Activated CD4-positive, alpha-beta T cell treated with anti-CD3 and anti-CD28 coated beads for 1 hour (primary cell): ENCODE results near the gene FOS.
A peak's percentile ranks its signal among the peaks of the same experiment; 100 is the strongest.
"Not testable (repeated sequence)": the region's sequence is repeated elsewhere in the genome, so short reads cannot be mapped to it uniquely, and the experiment has no call there.

ENCODE experiments used
- DNase-seq: peaks from one replicate; pipeline ENCODE4 v3.0.0-alpha.2; 2020

FOS gene

DNA sequence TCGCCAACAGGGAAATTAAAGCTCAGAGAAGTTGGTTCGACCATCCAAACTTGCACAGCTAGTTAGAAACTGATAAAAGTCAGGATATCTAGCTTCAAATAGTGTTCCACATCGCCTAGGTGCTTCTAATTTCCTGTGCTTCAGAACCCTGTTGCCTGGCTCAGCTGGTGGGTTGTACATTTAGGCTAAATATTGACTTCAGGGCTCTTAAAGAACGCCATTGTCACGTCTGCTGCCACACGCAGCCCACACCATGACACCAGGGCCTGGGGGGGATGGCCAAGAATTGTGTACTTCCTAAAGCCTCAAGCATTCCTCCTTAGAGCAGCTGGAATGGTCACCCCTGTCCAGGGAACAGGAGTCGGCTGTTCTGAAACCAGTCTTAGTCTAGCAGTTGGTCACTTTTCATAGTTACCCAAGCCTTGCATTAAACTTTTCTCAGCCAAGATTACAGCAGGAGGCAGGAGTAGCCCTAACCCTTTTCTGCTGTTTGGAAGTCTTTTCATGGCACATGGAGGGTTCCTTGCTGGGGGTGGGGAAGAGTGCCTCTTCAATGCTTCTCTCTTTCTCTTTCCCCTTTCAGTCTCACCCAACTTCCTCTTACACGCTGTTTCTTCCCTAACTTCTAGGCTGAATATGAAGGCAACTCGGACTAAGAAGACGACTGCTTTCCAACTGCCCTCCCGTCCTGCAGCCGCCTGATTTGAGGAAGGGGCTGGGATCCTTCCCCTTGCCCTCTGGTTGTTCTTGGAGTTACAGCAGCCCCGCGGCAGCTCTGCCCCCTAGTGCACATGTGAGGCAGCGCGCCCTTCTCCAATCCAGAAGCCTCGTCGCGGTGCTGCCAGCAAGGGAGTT lies 17.1 kb downstream of the FOS start:
- DNase-seq = peak; percentile 65

DNA sequence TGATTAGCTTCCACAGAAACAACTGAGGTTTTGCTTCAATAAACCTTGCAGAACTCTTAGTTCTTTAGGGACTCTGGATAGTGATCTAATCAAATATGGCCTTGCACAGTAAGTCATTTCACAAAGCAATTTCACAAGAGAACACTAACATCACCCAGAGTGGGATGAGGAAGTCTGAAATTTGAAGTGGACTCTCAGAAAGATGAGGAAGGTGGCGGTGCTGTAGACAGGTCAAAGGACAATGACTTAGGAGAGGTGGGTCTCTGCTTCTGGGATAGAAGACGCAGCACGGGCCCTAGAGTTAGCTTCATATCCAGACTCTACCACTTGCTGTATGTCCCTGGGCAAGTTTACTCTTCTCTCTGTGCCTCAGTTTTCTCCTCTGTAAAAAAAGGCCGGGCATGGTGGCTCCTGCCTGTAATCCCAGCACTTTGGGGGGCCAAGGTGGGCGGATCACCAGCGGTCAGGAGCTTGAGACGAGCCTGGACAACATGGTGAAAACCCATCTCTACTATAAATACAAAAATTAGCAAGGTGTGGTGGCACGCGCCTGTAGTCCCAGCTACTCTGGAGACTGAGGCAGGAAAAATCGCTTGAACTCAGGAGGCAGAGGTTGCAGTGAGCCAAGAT lies 18.9 kb downstream of the FOS start:
- no peak for DNase-seq

DNA sequence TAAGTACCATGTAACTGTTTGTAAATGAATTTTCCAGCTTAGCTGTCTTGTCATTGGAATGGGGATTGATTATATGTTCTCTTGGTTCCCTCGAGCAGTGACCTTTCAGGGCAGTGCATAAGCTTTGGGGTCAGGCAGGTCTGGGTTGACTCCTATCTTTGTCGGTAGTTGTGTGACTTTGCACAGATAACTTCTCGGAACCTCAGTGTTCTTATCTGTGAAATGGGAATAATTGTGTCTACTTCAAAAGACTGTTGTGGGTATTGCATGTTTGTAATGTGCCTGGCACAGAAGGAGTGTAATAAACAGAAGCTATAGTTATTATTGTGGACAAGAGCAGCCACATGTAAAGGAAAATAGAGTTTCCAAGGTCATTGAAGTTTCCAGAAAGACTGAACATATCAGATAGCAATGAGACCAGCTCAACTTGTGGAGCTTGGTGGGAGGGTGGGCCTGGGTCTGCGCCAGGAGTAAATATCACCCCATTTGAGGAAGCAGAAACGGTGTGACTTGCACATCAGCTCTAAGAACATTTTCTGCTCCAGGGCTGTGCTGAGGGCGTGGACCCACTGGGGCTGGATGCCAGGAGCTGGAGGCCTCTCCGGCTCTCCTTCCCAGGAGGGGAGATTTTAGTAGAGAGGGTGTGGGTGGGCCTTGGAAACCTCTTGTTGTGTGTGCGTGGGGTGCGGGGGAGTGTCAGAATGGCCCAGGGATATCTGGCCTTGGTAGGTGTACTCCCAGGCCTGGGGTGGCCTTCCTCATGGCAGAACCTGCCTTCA lies 19.7 kb downstream of the FOS start:
- DNase-seq = no peak

DNA sequence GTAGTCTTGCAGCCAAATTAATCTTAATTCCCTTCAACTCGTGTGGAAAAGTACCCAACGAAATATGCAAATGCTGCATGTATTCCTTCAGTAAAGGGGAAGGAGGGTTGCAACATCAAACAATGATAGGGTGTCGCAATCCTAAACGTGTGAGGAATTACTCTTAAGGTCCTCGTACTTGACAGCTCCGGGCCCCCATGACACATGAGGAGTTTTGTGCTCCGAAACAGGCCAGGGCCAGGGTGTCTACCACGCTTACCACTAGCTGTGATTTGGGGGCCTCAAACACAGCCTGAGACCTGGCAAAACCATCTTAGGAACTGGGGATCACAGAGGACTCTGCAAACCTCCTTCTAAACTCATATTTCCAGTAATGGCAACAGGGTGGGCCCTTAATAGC lies 20.4 kb downstream of the FOS start:
- DNase-seq = no peak

DNA sequence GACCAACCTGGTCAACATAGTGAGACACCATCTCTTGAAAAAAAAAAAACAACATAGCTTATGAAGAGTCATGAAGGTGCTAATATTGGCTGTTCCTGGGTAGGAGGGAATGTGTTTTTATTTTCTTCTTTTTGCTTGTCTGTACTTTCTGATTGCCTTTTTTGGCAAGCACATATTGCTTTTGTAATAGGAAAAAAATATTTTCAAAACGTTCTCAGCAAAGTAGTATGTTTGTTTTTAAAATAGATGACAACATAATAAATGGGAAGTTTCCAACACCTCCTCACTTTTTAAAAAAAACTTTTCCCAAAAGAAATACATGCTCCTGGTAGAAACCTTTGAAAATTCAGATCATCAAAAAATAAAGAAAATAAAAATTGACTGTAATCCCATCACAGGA lies 20.9 kb downstream of the FOS start:
- no peak for DNase-seq

DNA sequence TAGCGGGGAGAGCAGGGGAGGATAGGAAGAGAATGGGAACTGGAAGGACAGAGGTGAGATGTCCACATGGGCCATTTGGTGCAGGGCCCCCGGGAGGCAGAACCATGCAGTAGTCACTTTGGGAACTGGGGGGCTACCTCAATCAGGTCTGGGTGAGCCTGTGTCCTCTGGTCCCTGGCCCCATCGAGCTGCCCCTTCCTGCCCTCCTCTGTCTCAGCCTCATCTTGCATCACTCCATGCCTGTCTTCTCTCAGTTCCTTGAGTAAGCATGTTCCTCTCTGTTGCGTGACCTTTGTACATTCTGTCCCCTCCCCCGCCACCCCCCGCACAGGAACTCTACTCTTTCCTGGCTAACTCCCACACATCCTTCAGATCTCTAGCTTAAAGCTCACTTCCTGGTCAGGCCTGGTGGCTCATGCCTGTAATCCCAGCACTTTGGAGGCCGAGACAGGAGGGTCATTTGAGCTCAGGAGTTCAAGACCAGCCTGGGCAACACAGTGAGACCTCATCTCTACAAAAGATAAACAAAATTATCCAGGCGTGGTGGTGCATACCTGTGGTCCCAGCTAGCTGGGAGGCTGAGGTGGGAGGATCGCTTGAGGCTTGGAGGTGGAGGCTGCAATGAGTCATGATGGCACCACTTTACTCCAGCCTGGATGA lies 23.2 kb downstream of the FOS start:
- no peak for DNase-seq

DNA sequence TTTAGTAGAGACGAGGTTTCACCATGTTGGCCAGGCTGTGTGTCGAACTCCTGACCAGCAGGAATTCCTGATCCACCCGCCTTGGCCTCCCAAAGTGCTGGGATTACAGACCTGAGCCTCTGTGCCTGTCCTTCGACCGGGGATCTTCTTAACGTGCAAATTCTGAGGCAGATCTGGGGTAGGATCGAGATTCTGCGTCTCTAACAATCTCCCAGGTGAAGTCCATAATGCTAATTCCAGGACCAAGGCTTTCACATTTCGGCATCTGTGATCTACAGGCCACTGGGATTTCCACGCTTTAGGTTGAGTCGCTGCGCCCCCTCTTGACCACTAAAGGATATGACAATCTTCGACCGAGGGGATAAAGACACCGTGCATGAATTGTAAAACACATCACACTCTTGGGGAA lies 24.8 kb downstream of the FOS start:
- peak; percentile 44 for DNase-seq

DNA sequence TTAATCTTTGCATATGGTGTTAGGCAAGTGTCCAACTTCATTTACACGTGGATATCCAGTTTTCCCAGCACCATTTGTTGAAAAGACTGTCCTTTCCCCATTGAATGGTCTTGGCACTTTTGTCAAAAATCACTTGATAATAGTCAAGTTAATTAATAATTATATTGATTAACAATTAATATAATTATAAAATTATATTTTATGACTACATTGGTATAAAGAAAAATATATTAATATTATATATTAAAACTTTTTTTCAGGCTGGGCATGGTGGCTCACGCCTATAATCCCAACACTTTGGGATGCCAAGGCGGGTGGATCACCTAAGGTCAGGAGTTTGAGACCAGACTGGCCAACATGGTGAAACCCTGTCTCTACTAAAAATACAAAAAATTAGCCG lies 27.8 kb downstream of the FOS start:
- DNase-seq = not testable (repeated sequence)

DNA sequence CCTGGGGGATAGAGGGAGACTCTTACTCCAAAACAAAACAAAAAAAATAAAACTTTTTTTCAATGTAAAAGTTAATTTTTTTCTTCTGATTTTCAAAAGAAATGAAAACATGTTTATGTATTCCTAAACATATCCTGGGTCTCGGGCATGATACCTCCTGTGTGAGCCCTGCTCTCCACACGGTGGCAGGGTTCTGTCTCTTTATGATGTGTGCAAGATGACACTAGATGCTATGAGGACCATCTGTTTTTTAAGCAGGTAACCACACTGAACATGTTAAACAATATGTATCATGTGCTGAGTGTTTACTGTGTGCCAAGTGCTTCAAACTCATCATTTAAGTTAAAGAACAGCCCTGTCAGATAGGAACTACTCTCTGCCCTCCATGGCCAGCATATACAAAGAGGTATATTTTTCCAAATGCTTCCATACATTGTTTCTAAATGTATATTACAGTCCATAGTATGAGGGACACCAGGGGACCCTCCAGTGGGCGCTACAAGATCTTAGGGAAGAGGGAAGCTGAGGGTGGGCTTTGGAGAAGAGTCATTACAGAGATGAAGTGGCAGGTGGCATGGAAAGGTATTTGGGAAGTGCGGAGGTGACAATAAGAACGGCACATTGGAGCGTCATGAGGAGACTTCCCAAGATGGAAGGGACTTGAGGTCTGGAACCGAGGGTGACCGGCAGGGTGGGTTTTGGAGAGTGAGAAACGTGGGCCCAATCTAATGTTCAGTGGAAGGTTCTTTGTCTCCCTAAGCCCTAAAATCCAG lies 28.5 kb downstream of the FOS start:
- DNase-seq = no peak

DNA sequence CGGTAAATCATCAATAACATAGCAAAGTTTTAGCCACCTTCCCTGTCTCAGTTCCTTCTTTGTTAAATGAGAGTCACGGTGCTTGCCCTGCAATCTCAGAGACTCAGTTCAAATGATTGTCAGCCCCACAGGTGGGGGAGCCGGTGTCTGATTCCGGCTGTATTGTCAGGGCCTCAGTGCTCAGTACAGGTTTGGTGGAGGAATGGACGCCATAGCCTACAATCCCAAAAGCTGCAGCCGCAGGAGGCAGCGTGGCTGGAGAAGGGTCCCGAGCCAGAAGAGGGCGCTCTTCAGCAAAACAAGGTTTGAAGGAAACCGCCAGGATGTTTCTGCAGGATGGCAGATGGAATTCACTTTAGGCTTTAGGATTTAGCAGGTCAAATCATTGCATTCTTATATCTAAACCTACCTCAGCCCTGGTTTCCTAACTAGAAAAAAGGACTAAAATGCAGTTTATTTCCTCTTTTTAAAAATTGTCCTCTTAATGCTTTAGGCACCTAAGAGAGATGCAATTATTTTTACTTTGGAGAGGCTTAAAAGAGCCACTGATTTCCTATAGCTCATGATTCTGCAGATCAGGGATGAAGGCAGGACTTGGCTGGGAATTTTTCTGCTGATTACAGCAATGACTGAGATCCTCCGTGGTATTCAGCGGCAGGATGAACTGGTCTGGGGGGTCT lies 29.2 kb downstream of the FOS start:
- peak; percentile 45 for DNase-seq

DNA sequence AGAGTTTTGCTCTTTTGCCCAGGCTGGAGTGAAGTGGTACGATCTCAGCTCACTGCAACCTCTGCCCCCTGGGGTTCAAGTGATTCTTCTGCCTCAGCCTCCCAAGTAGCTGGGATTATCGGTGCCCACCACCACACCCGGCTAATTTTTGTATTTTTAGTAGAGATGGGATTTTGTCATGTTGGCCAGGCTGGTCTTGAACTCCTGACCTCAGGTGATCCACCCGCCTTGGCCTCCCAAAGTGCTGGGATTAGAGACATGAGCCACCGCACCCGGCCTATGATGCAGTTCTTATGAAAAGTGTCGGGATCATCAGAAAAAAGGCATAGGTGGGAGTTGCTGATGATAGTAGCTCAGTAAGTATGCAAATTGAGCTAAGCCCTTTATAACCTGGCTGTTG lies 30.4 kb downstream of the FOS start:
- not testable (repeated sequence) for DNase-seq

DNA sequence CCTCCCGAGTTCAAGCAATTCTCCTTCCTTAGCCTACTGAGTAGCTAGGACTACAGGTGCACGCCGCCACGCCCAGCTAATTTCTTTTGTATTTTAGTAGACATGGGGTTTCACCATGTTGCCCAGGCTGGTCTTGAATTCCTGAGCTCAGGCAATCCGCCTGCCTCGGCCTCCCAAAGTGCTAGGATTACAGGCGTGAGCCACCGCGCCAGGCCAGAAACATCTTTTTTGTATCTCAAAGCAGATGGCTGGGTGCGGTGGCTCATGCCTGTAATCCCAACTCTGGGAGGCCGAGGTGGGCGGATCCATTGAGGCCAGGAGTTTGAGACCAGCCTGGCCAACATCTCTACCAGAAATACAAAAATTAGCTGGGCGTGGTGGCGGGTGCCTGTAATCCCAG lies 30.9 kb downstream of the FOS start:
- not testable (repeated sequence) for DNase-seq

DNA sequence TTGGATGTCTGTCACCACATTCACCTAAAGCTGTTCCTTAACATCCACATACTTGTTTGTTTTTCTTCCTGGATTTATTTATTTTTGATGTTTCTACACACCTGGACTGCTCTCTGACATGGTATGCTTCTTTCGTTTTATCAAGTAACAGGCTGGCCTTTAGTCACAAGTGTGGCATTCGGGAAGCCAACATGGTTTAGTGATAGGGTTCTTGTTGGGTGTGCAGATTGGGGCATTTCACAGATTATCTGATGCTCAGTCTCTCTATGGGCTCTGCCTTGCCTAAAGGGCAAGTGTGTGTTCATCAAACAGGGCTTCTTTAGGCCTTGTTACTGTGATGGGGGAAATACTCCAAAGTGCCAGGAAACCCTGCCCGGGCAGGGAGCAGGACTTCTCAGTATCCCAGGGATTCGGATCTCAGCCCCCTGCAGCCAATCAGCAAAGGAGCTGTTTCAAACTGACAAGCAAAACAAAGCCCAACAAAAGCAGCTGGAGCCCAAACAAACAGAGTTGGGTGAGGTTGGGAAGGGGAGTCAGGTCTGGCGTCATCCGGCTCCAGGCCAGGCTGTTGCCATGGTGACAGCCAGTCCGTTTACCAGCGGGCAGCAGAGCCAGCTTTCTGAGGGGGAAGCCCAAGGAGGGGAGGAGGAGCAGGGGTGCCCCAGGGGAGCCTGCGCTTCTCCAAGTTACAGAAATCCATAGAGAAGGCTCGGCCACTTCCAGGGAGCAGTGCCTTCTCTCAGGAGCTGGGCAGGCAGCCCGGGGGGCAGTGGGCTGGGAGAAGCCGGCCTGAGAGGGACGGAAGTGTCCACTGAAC lies 31.9 kb downstream of the FOS start:
- DNase-seq = no peak

DNA sequence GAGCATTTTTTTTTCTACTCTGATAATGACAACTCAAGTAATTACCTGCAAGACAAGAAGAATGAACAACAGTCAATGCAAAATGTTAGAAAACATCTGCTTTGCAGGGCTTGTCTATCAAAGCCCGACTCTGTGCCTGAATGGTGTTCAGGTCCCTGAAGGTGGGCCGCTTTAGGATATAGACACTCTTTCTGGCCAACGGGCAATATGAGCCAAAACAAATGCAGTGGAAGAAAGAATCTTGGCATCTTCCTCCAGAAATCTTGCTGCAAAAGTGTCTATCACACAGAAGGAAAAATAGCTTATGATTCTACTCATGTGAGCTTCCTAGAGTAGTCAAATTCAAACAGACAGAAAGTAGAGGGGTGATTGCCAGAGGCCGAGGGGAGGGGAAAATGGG lies 32.7 kb downstream of the FOS start:
- no peak for DNase-seq

DNA sequence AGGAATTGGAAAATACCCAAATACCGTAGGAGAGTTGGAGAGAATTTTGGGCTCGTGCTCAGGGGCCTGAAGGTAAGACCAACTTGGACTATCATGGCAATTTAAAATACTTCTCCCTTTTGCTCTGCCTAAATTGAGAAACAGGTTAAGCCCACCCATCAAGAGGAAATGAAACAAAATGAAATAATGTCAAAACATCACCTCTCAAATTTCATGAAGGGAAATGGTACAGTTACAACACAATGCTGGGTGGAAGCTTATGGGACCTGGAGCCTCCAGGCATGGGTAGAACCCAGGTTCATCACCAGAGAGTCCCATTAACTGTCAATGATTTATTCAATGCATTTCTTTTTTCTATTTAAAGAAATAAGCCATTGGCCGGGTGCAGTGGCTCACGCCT lies 33.7 kb downstream of the FOS start:
- no peak for DNase-seq

DNA sequence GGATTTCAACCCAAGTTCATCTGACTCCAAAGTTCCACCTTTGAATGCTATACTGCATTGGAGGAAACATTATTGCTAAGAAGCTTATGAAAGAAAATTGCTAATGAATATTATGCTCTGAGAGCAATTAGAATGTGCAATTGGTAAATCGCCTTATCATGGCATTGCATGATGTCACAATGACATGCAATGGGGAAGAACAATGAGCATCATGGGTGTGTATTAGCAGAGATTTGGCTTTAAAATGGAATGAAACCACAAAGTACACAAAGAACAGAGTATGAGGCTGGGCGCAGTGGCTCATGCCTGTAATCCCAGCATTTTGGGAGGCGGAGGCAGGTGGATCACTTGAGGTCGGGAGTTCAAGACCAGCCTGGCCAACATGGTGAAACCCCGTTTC lies 34.7 kb downstream of the FOS start:
- no peak for DNase-seq

DNA sequence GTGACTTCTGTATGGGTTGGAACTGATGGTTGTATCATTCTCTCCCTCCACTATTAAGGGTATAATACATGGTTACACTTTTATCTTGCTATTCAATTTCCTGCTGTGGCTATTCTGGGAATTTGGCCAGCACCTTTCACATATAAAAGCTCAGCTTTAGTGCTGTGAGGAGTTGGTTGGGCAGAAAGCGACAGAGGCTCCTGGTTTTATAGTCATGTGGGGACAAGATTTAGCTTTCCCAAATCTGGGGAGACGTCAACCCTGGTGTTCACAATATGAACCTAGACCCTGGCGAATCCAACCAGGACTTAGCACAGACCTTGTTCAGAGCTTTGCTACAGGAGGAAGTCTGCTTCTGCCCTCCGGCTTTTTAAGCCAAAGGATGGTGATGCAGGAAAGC lies 36.5 kb downstream of the FOS start:
- DNase-seq = no peak

DNA sequence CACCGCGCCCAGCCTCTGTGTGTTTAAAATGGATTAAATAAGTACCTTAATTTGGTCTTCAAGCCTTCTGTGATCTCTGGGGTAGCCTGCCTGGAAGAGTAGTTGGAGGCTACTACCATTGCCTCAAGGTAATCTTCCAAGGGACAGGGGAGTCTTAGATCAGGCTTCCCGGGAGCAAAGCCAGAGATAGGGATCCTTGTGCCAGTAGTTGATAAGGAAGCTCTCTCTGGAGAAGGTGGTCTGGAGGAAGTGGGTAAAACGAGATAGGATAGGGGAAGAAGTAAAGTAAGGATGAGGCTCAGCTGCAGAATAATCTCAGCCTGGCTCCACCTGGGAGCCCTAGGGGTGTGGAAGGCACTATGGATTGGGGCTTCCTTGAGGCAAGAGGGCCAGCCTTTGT lies 38.5 kb downstream of the FOS start:
- DNase-seq = no peak

DNA sequence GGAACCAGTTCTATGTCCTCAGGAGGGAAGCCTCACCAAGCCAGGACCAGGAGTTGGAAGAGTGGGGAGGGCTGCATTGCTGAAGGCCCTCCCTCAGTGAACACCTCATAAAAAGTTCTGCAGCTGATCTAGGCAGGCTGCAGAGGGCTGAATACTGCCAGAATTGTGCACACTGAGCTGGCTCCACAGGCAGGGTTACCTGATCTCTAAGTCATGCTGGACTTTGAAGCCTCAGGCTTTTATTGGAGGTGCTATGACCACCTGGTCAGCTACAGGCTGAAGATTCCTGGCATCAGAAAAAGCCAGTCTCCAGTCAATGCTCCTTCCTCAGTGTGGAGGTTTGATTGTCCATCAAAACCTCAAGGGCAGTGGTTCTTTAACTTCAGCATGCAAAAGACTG lies 39.7 kb downstream of the FOS start:
- DNase-seq = no peak

DNA sequence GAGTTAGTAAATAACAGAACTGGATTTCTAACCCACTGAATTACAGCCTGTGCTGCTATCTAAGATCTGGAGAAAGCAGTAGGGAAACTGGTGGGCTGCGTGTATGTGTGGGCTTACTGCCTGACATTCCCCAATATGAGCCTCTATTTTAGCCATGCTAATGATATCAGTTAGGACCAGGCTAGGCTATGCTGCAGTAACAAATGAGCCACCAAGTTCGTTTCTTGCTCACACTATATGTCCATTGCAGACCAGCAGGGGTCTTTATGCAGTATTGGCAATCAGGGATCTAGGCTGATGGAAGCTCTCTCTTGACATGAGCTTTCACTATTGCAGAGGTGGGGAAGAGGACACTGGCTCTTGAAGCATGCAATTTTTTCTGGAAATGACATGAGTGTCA lies 40.4 kb downstream of the FOS start:
- no peak for DNase-seq

DNA sequence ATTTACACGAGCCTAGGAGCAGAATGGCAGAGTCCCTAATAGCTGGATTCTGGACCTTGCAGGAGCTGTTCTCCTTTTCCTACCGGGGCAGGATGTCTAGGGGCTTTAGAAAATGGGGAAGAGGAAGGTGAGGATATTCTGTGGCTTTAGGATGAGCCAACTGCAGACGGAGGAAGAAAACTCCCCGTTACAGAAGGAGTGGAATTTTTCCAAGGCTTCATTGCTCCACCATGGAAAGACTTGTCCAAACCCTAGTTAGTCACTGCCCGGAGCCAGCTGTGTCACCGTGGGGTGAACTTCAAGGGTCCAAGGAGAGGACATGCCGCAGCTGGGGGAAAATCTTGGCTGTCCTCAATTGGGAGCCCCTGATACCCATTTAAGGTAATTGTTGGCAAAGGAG lies 41.6 kb downstream of the FOS start:
- no peak for DNase-seq
